HG02642 (cell line): ENCODE data around the gene SMG1.
"Not testable (repeated sequence)": the region's sequence is repeated elsewhere in the genome, so short reads cannot be mapped to it uniquely, and the experiment has no call there.

Experiments used
- ATAC-seq: cut with Tn5 transposase; IDR thresholded peaks from one replicate; pipeline ENCODE4 v1.9.1; 2021; ENCODE audit warnings: mild to moderate bottlenecking; ENCODE audit not compliant: unreplicated experiment, poor library complexity

SMG1 gene

GRCh38 chr16:18925986-18926865 is at the start of gene SMG1:
Gene SMG1, minus strand, starts transcription at chr16:18926408. Its CDS starts 367 bp downstream, at chr16:18926041.
- ATAC-seq: peak; percentile 87

GRCh38 chr16:18975109-18975508 is 48.9 kb upstream of the SMG1 start:
- ATAC-seq: no peak

GRCh38 chr16:18969855-18970240 is 43.6 kb upstream of the SMG1 start:
- ATAC-seq: no peak

GRCh38 chr16:18969050-18969854 is 43.0 kb upstream of the SMG1 start:
- peak; percentile 48 for ATAC-seq

- ATAC-seq: no peak
Measured at GRCh38 chr16:18966791-18967190, 40.6 kb upstream of the SMG1 start.

- ATAC-seq: no peak
Measured at GRCh38 chr16:18965555-18965954, 39.3 kb upstream of the SMG1 start.

- ATAC-seq: no peak
Measured at GRCh38 chr16:18959031-18959505, 32.9 kb upstream of the SMG1 start.

- ATAC-seq: no peak
Measured at GRCh38 chr16:18958621-18959029, 32.4 kb upstream of the SMG1 start.

- not testable (repeated sequence) for ATAC-seq
Measured at GRCh38 chr16:18956658-18957241, 30.5 kb upstream of the SMG1 start.

GRCh38 chr16:18955874-18956580 is 29.8 kb upstream of the SMG1 start:
- not testable (repeated sequence) for ATAC-seq

GRCh38 chr16:18953547-18953946 is 27.3 kb upstream of the SMG1 start:
- no peak for ATAC-seq

- ATAC-seq: no peak
Measured at GRCh38 chr16:18950469-18951185, 24.4 kb upstream of the SMG1 start.

- no peak for ATAC-seq
Measured at GRCh38 chr16:18948372-18949020, 22.3 kb upstream of the SMG1 start.

- ATAC-seq: no peak
Measured at GRCh38 chr16:18945233-18945632, 19.0 kb upstream of the SMG1 start.

GRCh38 chr16:18943414-18943813 is 17.2 kb upstream of the SMG1 start:
- ATAC-seq: no peak

GRCh38 chr16:18942061-18942460 is 15.9 kb upstream of the SMG1 start:
- no peak for ATAC-seq

- no peak for ATAC-seq
Measured at GRCh38 chr16:18941471-18941870, 15.3 kb upstream of the SMG1 start.

- no peak for ATAC-seq
Measured at GRCh38 chr16:18938986-18939385, 12.8 kb upstream of the SMG1 start.

GRCh38 chr16:18937390-18937789 is 11.2 kb upstream of the SMG1 start:
- no peak for ATAC-seq
